HCT116 (cell line): ENCODE data around the gene AKAP1. TPM values are rescaled to one million over a fixed set of nuclear protein-coding genes. Genes with fewer than 3 reads are reported as not detected.
A peak's percentile ranks its signal among the peaks of the same experiment; 100 is the strongest.

Source experiments
- ATAC-seq: fragments of 200-7000 bp; cut with Tn5 transposase; 2 replicates; pipeline ENCODE4 v1.9.1; 2020; ENCODE audit warnings: mild to moderate bottlenecking, moderate library complexity
- BruUV-seq: library from RNA; stranded (reverse); fragments of 400-500 nt; replicated peaks from 2 replicates; lab custom pipeline; 2021; lab: Mats Ljungman, UMichigan
- CTCF ChIA-PET: fragments of 300-600 bp; sonication (Branson Sonifier 250); formaldehyde crosslinking; loops from one replicate; lab custom pipeline; 2021; ENCODE audit warnings: antibody characterized with exemption; lab: Charles Lee
- POLR2A ChIA-PET: fragments of 300-600, 350-600 bp; sonication (Branson Sonifier 250); formaldehyde crosslinking; loops from one replicate; lab custom pipeline; 2021; ENCODE audit warnings: antibody characterized with exemption; lab: Charles Lee
- RAD21 ChIA-PET, 2 experiments: fragments of 300-600 bp; sonication (Branson Sonifier 250); formaldehyde crosslinking; loops; one replicate each; lab custom pipeline; 2023; ENCODE audit warnings: low total read pairs in 2 of 2; ENCODE audit not compliant: uncharacterized antibody in 2 of 2, unreplicated experiment in 2 of 2, low non-redundant PET in 1 of 2; lab: Charles Lee
- DNase-seq: peaks from one replicate; pipeline ENCODE4 v3.0.0-alpha.2; 2010; ENCODE audit warnings: low read depth, low spot score
- H2AFZ ChIP-seq: fragments of 200-600 bp; shearing (Covaris generic), sonication (generic); 2 replicates; pipeline ENCODE4 v1.6.1; 2017; ENCODE audit warnings: low read depth, mixed run types, mixed read lengths, antibody characterized with exemption, low read length; ENCODE audit not compliant: poor library complexity, severe bottlenecking
- H3K27ac ChIP-seq: 2 replicates; pipeline ENCODE4 v1.5.1; 2012; ENCODE audit warnings: low read depth, low read length
- H3K27me3 ChIP-seq: fragments of 200-600 bp; sonication (generic); 2 replicates; pipeline ENCODE4 v1.6.1; 2016; ENCODE audit warnings: mixed run types, low read length, mixed read lengths; ENCODE audit not compliant: insufficient read depth
- H3K36me3 ChIP-seq, 2 experiments: fragments of 200-500 bp in 1 of 2; fragments of 200-600 bp in 1 of 2; sonication (Bioruptor generic) in 1 of 2; sonication (generic) in 1 of 2; 2 replicates each; pipeline versions ENCODE4 v1.5.1 to v1.6.1; 2014 to 2016; ENCODE audit warnings: low read length in 2 of 2, inconsistent platforms in 1 of 2, mixed read lengths in 1 of 2, mixed run types in 1 of 2; ENCODE audit not compliant: insufficient read depth in 2 of 2, control insufficient read depth in 1 of 2
- H3K4me1 ChIP-seq, 2 experiments: fragments of 200-600 bp in 1 of 2; sonication (generic) in 1 of 2; 2 replicates each; pipeline versions ENCODE4 v1.5.1 to v1.6.1; 2012 to 2017; ENCODE audit warnings: low read length in 2 of 2, inconsistent platforms in 1 of 2, mild to moderate bottlenecking in 1 of 2, mixed read lengths in 1 of 2, mixed run types in 1 of 2, moderate library complexity in 1 of 2; ENCODE audit not compliant: insufficient read depth in 2 of 2, control insufficient read depth in 1 of 2
- H3K4me2 ChIP-seq: fragments of 200-600 bp; sonication (generic); 2 replicates; pipeline ENCODE4 v1.6.1; 2017; ENCODE audit warnings: mixed run types, low read length, mixed read lengths
- H3K4me3 ChIP-seq, 2 experiments: fragments of 200-600 bp in 1 of 2; sonication (generic) in 1 of 2; replicated peaks in 1 of 2; 2 replicates each; pipeline ENCODE4 v1.5.1; 2011 to 2016; ENCODE audit warnings: low read length in 2 of 2, control low read depth in 1 of 2, low read depth in 1 of 2, mild to moderate bottlenecking in 1 of 2, mixed read lengths in 1 of 2, mixed run types in 1 of 2
- H3K79me2 ChIP-seq: fragments of 200-600 bp; sonication (generic); 2 replicates; pipeline ENCODE4 v1.6.1; 2017; ENCODE audit warnings: mild to moderate bottlenecking, mixed run types, low read length, moderate library complexity, mixed read lengths; ENCODE audit not compliant: insufficient read depth
- H3K9ac ChIP-seq: fragments of 200-600 bp; sonication (generic); 2 replicates; pipeline ENCODE4 v1.6.1; 2016; ENCODE audit warnings: low read length, mixed read lengths
- H3K9me2 ChIP-seq: fragments of 200-600 bp; sonication (generic), shearing (Covaris generic); 2 replicates; pipeline ENCODE4 v1.6.1; 2017; ENCODE audit warnings: mixed run types, mild to moderate bottlenecking, moderate library complexity; ENCODE audit not compliant: insufficient read depth
- H3K9me3 ChIP-seq, 2 experiments: fragments of 200-500 bp in 1 of 2; fragments of 200-600 bp in 1 of 2; sonication (Bioruptor generic) in 1 of 2; sonication (generic) in 1 of 2; 2 replicates each; pipeline ENCODE4 v1.6.1; 2014 to 2017; ENCODE audit warnings: low read length in 2 of 2, mixed read lengths in 2 of 2, inconsistent platforms in 1 of 2, low read depth in 1 of 2, mild to moderate bottlenecking in 1 of 2, mixed run types in 1 of 2, moderate library complexity in 1 of 2; ENCODE audit not compliant: control insufficient read depth in 1 of 2, insufficient read depth in 1 of 2
- H4K20me1 ChIP-seq: fragments of 200-600 bp; sonication (generic), shearing (Covaris generic); 2 replicates; pipeline ENCODE4 v1.6.1; 2017; ENCODE audit warnings: mixed run types, mild to moderate bottlenecking, moderate library complexity; ENCODE audit not compliant: insufficient read depth
- CBX3 ChIP-seq: IDR thresholded peaks from 2 replicates; pipeline ENCODE4 v1.6.1; 2012; ENCODE audit warnings: low read depth
- EGR1 ChIP-seq: IDR thresholded peaks from 2 replicates; pipeline ENCODE4 v1.6.1; 2012; ENCODE audit warnings: low read depth
- EZH2phosphoT487 ChIP-seq: fragments of 200-600 bp; IDR thresholded peaks from 2 replicates; pipeline ENCODE4 v1.6.1; 2018; ENCODE audit warnings: antibody characterized with exemption, borderline replicate concordance
- FOSL1 ChIP-seq: IDR thresholded peaks from 2 replicates; pipeline ENCODE4 v1.6.1; 2012; ENCODE audit warnings: low read depth
- JUND ChIP-seq: IDR thresholded peaks from 2 replicates; pipeline ENCODE4 v1.6.1; 2012
- POLR2A ChIP-seq: IDR thresholded peaks from 2 replicates; pipeline ENCODE4 v1.7.0; 2011; ENCODE audit warnings: borderline replicate concordance; ENCODE audit not compliant: insufficient read depth, insufficient read length; ENCODE audit errors: extremely low read depth
- POLR2AphosphoS5 ChIP-seq: IDR thresholded peaks from 2 replicates; pipeline ENCODE4 v1.6.1; 2011; ENCODE audit warnings: mild to moderate bottlenecking, low read depth, low read length, moderate library complexity
- RAD21 ChIP-seq: IDR thresholded peaks from 2 replicates; pipeline ENCODE4 v1.6.1; 2012; ENCODE audit warnings: low read depth, mild to moderate bottlenecking
- SRF ChIP-seq: IDR thresholded peaks from 2 replicates; pipeline ENCODE4 v1.6.1; 2012; ENCODE audit warnings: low read depth
- TCF7L2 ChIP-seq: IDR thresholded peaks from 2 replicates; pipeline ENCODE4 v1.7.0; 2011; ENCODE audit warnings: borderline replicate concordance, inconsistent platforms; ENCODE audit not compliant: insufficient read depth, insufficient read length; ENCODE audit errors: extremely low read depth
- YY1 ChIP-seq: IDR thresholded peaks from 2 replicates; pipeline ENCODE4 v1.6.1; 2011; ENCODE audit warnings: low read length, low read depth, moderate library complexity, mild to moderate bottlenecking; ENCODE audit not compliant: insufficient replicate concordance; ENCODE audit errors: extremely low read depth
- ZFX ChIP-seq: fragments of 450-650 bp; IDR thresholded peaks from 2 replicates; pipeline ENCODE4 v1.6.1; 2017
- intact Hi-C: fragments of 100-400 bp; cut with micrococcal nuclease; formaldehyde crosslinking; loops from 2 replicates; pipeline ENCODE4 v1.10.0; 2022
- total RNA-seq: library from RNA; stranded (reverse); gene quantifications from one replicate; pipeline ENCODE4 v1.2.1, GENCODE V29; 2021; ENCODE audit not compliant: unreplicated experiment
- TF ChIP-seq, protein P1 (sequence below): IDR thresholded peaks from 2 replicates; pipeline ENCODE4 v1.6.1; 2011; ENCODE audit warnings: mild to moderate bottlenecking, low read length, moderate library complexity; ENCODE audit not compliant: insufficient replicate concordance; ENCODE audit errors: extremely low read depth
- TF ChIP-seq, protein P2 (sequence below): IDR thresholded peaks from 2 replicates; pipeline ENCODE4 v1.6.1; 2012; ENCODE audit warnings: low read depth

AKAP1 gene
- total RNA-seq, 1 experiment from 2014 or later: 51.6 TPM

DNA sequence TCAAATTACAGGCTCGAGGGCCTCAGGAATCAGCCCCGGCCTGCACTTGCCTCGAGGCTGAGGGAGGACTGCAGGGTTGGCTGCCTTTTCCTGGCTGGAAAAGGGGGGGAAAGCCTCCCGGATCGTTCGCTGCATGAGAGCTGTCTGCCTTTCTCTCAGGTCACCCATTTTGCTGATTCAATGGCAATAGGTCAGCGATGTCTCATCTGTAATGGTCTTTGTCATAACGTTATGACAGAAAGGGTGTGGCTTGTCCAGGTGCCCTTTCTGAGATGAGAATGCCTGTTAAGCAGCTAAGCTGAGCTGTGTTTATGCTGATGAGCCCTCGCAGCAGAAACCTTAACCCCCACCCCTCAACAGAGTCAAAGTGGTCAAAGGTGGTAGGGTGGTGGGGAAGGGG is 81.8 kb downstream of the AKAP1 start:
- peak; percentile 88 for ATAC-seq
- POLR2A ChIA-PET: interaction anchor here (0.7 kb wide), 1 partner anchor 26 kb away, joined by 4 read pairs; no protein-coding TSS in a partner anchor

DNA sequence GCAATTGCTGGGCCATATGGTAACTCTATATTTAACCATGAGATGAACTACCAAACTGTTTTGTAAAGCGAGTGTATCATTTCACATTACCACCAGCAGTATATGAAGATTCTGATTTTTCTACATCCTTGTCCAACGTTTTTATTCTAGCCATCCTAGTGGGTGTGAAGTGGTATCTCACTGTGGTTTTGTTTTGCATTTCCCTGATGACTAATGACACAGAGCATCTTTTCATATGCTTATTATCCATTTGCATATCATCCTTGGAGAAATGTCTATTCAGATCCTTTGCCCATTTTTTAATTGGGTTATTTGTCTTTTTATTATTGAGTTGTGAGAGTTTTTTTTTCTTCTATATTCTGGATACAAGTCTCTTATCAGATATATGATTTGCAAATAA is 83.6 kb downstream of the AKAP1 start:
- no peak overlapping the region for H3K4me2 ChIP-seq
- H4K20me1 ChIP-seq: no peaks in the 10 kb centered on the region
- no peaks in the 10 kb centered on the region for H3K36me3 ChIP-seq
- ChIA-PET RAD21 (no interaction called here), CTCF (no interaction called here), POLR2A (no interaction called here)
- H3K9me2 ChIP-seq: no peaks in the 10 kb centered on the region
- BruUV-seq: no TSS peak
- H3K79me2 ChIP-seq: no peaks in the 10 kb centered on the region
- no peaks in the 10 kb centered on the region for H3K9me3 ChIP-seq
- no peak overlapping the region for H3K27ac ChIP-seq
- intact Hi-C loops: no loop called here
- no peak overlapping the region for H3K4me3 ChIP-seq
- DNase-seq (no peak), ATAC-seq (no peak)
- no peaks in the 10 kb centered on the region for H3K27me3 ChIP-seq
- H3K9ac ChIP-seq: no peak overlapping the region
- peaks cover 5 to 11% of the 10 kb centered on the region in 2 experiments; a peak in 3 of 4 replicates for H3K4me1 ChIP-seq
- H2AFZ ChIP-seq: no peak overlapping the region
- TF ChIP-seq TCF7L2 (no peak), YY1 (no peak), EZH2phosphoT487 (no peak), EGR1 (no peak), JUND (no peak), RAD21 (no peak), CBX3 (no peak), POLR2A (no peak), SRF (no peak), FOSL1 (no peak)
- TF ChIP-seq, protein P1, sequence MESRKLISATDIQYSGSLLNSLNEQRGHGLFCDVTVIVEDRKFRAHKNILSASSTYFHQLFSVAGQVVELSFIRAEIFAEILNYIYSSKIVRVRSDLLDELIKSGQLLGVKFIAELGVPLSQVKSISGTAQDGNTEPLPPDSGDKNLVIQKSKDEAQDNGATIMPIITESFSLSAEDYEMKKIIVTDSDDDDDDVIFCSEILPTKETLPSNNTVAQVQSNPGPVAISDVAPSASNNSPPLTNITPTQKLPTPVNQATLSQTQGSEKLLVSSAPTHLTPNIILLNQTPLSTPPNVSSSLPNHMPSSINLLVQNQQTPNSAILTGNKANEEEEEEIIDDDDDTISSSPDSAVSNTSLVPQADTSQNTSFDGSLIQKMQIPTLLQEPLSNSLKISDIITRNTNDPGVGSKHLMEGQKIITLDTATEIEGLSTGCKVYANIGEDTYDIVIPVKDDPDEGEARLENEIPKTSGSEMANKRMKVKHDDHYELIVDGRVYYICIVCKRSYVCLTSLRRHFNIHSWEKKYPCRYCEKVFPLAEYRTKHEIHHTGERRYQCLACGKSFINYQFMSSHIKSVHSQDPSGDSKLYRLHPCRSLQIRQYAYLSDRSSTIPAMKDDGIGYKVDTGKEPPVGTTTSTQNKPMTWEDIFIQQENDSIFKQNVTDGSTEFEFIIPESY: no peak
- TF ChIP-seq, protein P2, sequence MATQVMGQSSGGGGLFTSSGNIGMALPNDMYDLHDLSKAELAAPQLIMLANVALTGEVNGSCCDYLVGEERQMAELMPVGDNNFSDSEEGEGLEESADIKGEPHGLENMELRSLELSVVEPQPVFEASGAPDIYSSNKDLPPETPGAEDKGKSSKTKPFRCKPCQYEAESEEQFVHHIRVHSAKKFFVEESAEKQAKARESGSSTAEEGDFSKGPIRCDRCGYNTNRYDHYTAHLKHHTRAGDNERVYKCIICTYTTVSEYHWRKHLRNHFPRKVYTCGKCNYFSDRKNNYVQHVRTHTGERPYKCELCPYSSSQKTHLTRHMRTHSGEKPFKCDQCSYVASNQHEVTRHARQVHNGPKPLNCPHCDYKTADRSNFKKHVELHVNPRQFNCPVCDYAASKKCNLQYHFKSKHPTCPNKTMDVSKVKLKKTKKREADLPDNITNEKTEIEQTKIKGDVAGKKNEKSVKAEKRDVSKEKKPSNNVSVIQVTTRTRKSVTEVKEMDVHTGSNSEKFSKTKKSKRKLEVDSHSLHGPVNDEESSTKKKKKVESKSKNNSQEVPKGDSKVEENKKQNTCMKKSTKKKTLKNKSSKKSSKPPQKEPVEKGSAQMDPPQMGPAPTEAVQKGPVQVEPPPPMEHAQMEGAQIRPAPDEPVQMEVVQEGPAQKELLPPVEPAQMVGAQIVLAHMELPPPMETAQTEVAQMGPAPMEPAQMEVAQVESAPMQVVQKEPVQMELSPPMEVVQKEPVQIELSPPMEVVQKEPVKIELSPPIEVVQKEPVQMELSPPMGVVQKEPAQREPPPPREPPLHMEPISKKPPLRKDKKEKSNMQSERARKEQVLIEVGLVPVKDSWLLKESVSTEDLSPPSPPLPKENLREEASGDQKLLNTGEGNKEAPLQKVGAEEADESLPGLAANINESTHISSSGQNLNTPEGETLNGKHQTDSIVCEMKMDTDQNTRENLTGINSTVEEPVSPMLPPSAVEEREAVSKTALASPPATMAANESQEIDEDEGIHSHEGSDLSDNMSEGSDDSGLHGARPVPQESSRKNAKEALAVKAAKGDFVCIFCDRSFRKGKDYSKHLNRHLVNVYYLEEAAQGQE: no peak

More for the DNA sequence above, 81.8 kb downstream of the AKAP1 start:
- TF ChIP-seq ZFX: no peak
- no peak for TF ChIP-seq CBX3
- TF ChIP-seq POLR2A: no peak
- TF ChIP-seq POLR2AphosphoS5: no peak
- Histone ChIP-seq H3K9ac (peak overlapping the region; percentile 12; the same call in 1 of the 2 replicates), H2AFZ (peak overlapping the region; percentile 91), H4K20me1 (no peaks in the 10 kb centered on the region), H3K9me2 (no peaks in the 10 kb centered on the region), H3K4me1 (peaks cover 5 to 11% of the 10 kb centered on the region in 2 experiments; a peak in 3 of 4 replicates), H3K4me2 (peak overlapping the region; percentile 61), H3K27me3 (no peaks in the 10 kb centered on the region), H3K79me2 (no peaks in the 10 kb centered on the region), H3K4me3 (no peak overlapping the region), H3K9me3 (no peaks in the 10 kb centered on the region), H3K36me3 (no peaks in the 10 kb centered on the region), H3K27ac (no peak overlapping the region)
- peak; percentile 26 for DNase-seq
- no TSS peak for BruUV-seq
- ChIA-PET CTCF (no interaction called here), RAD21 (interaction anchor here in 1 of 2 experiments (0.6 kb wide), 1 partner anchor 801 kb away, joined by 3 read pairs; no protein-coding TSS in a partner anchor)
- intact Hi-C loops: no loop called here
